ENCODE measurements around the gene STX1A.

GRCh38 chr7:73735528-73735905, 16.0 kb upstream of the STX1A start:
- TF ChIP-seq CTCF (IDR thresholded peaks at IDR 0.05) (no peak), POLR2A (IDR thresholded peaks at IDR 0.05) (no peak), EP300 (IDR thresholded peaks at IDR 0.05) (no peak)

All from tibial nerve (tissue), 4 donors.